Left cardiac atrium (tissue), 4 donors: ENCODE results near the gene ICE2. TPM values are rescaled to one million over a fixed set of nuclear protein-coding genes. Genes with fewer than 3 reads are reported as not detected.

Source experiments
- ATAC-seq, 2 donors: fragments of 200-7000 bp; cut with Tn5 transposase; one replicate each; pipeline ENCODE4 v1.9.1; 2020; ENCODE audit warnings: mild to moderate bottlenecking in 2 of 2, moderate library complexity in 2 of 2
- DNase-seq: peaks from one replicate; pipeline ENCODE4 v3.0.0-alpha.2; 2020
- intact Hi-C, 2 donors: fragments of 100-400 bp; cut with DNase I; formaldehyde crosslinking; loops; one replicate each; pipeline versions ENCODE4 v1.14.1 to v1.15.1; 2022 to 2023
- total RNA-seq, 2 donors: library from RNA; stranded (reverse); fragmentation: NEBNext Ultra II Directional; extraction: Animal tissue kit (Norgen Biotek cat#: 25700); gene quantifications; one replicate each; pipeline ENCODE4 v1.2.1, GENCODE V29; 2021
- donor health status: DM: no; HTN: yes; CAD: no.
- donor health status: DM: no; HTN: yes; CAD: no; lungs with severe emphysema.
- donor health status: DM: yes; HTN: yes; CAD: no.
- donor health status: Dilated cardiomyopathy.

Gene ICE2
- total RNA-seq, 2 donors from 2014 or later: 29.0 to 29.6 TPM

DNA sequence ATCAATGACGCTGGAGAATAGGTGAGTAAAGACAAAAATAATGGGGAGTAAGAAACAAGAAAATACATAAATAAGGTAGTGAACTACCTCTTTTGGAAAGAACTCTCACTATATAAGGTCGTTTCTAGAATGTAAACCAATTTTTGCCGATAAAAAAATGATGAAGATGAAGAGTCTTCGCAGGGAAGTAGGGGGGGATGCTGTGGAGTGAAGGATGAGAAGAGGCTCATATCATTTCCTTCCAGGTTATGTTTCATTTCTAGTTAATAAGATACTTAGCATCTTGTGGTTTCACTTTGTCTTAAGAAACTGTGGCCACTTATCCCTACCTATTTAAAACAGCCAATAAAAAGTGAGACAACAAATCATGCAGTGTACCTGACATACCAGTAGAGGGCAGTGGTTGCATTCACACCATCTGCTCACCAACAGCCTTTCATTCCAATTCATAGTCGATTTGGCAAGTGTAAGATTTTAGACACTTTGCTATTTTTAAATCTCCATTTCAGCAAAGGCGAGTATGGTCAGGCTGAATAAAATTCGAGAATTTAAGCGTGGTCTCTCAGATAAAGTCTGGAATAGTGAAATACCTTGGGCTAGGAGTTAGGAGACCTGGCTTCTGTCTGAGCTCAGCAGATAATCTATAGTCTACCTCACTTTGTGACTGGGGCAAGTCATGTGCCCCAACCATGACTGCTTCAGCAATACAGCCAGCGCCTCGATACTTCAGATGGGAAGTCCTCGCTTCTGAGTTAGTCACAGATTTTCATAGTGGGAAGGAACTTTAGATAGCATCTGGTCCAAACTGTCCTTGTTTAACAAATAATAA, 28.9 kb upstream of the ICE2 start:
- intact Hi-C loops: loop anchor here in 1 of 2 donors (5.0 kb wide), 1 partner anchor 1329 kb away; no protein-coding TSS in a partner anchor
- DNase-seq (no peak), ATAC-seq (peak; percentile 72 to 78)

DNA sequence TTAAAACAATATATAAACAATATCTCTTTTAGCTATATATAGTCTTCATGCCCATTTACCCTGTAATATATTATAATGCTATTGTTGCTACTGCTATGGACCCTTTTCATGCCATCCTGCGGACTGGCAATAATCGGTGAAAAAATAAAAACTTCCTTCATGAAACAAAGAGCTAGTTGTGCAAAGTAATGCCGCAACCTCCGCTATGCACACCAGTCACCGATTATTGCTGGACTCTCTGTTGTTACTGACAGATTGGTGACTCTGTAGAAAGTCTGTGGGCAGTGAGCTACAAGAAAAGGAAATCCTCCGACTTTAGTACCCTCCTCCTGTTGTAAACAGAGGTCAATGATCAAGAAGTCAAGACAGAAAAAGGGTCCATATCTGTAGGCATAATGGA, 17.9 kb upstream of the ICE2 start:
- no peak for DNase-seq
- intact Hi-C loops: no loop called here
- no peak for ATAC-seq

DNA sequence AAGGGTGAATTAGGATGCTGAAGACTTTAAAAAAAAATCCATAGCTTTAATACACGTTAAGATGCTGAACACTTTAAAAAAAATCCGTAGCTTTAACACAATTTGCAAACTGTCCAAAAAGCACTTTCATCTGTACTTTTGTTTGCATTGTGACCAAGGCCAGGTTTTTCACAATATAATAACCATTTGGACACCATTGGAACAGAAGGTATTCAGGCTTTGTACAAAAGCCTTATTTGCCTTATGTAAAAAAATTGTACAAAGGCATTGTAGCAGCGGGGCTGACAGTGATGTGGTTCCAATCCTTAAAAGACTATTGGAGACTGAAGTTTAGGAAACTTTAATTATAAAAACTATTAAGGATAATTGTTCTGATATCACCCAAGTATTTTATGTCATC, 15.2 kb upstream of the ICE2 start:
- intact Hi-C loops: no loop called here
- ATAC-seq (no peak), DNase-seq (no peak)

DNA sequence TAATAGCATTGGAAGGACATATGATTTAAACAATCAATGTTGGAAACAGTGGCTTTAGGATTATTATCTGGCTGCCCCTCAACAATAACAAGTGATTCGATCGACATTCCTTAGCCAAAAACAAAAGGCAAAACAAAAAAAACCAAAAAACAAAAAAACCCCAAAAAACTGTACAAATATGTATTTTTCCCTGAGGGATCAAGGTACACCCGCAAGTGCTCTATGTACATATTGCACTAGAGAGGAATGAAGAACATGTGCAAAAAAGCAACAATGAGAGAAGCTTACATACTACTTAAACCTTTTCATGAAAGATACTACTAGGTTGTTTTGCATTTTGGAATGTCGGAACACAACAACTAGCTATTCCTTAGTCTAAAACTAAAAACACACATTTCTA, 14.2 kb upstream of the ICE2 start:
- intact Hi-C loops: no loop called here
- ATAC-seq (no peak), DNase-seq (no peak)

DNA sequence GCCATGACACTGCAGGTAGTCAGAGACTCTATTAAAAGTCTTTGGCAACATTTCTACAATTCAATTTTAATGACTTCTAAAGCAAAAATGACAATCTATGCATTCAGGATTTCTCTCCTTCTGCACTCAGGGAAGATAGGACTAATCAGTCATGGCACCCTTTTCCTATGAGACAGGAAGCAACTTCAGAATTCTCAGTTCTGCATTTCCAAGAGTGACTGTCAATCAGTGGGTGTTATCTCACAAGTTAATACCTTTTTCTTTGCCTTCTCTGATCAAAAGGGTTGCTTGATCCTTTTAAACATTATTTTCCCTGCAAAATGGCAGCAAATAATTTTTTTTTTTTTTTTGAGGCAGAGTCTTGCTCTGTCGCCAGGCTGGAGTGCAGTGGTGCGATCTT, 7.8 kb upstream of the ICE2 start:
- intact Hi-C loops: no loop called here
- DNase-seq: no peak
- no peak for ATAC-seq

DNA sequence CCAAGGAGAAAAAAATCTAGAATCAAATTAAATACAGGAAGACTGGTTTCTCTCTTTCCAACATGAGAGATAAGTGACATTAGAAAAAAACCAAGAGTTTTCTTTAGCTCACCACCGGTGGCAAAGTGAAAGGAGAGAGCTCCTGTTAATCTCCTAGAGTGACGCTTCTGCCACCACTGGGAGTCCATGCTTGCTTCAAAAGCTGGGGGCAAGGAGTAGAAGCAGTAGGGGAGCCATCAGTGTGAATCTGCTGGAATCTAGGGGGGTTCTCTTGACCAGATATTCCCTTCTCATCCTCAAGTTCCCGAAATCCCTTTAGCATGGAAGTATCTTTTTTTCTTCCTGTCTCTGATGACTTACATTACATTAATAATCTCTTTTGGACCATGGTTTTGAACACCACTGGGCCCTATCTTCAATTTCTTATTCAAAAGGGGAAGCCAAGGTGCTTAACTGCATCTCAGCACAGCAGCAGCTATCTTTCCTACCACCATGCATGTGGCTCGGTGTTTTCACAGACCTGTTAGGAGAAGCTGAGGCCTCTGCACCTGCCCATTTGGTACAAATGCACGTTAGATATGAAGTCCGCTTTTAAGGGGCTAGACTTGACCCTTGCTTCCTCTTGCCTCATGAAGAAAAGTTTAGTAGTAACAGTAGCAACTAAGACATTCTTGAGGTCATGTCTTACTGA, 6.6 kb upstream of the ICE2 start:
- intact Hi-C loops: no loop called here
- no peak for DNase-seq

DNA sequence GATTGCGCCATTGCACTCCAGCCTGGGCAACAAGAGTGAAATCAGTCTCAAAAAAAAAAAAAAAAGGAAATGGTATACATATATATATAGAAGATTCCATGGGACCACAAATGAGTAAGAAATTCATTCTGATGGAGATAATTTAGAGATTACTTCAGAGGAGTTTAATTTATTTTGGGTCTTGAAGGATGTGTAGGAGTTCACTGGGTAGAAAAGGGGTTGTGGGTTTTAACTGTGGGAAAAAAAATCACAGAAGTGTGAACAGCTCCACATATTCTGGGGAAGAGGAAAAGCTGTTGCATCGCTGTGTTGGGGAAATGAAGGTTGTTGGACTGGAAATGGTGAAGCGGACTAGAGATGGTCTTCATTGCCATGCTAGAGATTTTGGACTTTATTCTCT, 4.1 kb upstream of the ICE2 start:
- intact Hi-C loops: no loop called here
- DNase-seq: no peak
- no peak for ATAC-seq

More for the DNA sequence above, 6.6 kb upstream of the ICE2 start:
- ATAC-seq: no peak

DNA sequence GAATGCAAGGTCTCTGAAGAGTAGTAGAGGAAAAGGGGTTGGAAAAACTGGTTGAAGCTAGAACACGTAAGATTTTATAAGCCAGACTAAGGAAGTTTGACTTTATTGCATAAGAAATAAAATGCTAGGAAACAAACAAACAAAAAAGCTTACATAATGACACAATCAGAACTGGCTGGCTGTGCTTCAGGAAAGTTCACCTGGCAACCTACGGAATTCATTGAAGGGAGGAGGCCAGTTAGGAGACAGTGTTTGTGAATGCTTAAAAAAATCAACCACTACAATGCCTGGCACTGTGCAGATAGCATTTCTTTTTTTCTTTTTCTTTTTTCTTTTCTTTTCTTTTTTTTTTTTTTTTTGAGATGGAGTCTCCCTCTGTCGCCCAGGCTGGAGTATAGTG, 1.9 kb upstream of the ICE2 start:
- intact Hi-C loops: no loop called here
- ATAC-seq: no peak
- no peak for DNase-seq

DNA sequence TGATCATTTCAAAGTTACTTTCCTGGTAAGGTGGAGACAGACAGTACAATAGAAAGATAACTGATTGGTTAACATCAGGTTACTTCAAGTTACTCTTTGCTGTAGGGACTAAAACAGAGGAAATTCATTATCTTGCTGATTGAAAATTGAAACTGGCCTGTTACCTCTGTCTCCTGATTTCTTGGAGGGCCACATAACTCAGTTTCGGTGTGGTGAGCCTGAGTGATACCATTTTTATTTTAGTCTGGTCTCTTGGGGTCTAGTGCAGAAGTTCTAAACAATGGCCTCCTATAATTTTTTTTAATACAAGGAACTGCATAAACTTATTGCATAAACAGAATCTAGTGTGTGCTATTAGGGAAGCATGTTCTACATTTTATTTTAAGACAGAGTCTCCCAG, 1.2 kb upstream of the ICE2 start:
- DNase-seq (no peak), ATAC-seq (no peak)
- intact Hi-C loops: no loop called here

DNA sequence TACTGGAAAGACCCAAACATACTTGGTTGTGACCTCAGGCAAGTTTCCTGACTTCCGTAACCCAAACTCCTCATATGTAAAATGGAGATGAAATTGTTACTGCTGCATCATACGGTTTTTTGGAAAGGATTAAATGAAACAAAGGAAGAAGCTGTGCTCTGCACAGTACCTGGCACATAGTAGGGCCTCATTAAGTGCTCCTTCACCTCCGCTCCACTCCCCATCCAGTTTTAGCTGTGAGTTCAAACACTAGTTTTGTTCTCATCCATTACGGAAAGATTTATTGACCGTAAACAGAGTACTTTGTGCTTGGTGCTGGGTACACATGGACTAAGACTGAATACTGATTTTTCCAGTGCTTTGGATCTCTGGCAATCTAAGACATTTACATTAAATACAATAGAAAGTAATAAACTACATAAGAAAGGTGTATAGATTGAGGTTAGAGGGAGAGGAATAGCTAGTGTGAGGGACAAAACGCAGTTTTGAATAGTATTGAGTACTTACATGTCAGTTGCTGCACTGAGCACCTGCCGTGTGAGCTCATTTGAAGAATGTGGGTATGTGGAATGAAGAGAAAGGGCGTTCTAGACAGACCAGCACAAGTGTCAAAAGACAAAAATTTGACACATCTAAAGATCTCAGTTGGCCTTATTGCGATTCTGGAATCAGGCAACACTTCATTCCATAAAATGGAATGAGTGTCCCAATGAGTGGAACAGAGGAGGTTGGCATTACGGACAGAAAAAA, 594 bp upstream of the ICE2 start:
- intact Hi-C loops: no loop called here
- DNase-seq (no peak), ATAC-seq (peak in 1 of 2 donors; percentile 2)

DNA sequence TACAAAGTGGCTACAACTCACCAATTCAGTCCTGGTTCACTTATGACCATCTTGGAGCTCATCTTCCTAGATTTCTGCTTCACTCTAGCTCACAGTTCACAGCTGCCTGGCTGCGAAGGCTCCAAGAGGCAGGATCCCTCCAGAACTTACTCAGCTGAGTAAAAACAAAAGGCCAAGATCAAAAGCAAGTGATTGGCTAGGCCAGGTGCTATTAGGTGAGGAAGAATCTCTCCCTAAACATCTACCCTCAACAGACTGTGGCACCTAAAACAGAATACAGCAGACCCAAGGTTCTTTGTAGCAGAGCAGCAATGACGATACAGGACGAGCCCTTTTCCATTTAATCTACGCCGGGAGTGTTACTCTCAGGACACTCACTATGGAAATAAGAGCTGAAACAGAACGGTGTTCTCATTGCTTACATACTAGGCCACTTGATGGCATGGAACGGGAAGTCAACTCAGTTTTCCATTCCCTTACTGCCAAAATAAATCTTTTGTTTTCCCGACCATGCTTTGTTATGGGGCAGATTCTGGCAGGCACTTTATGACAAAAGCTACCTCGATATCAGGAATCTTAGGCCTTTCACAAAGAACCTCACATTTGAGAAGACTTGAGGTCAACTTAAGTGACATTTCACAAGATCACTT, 901 bp downstream of the ICE2 start:
- intact Hi-C loops: no loop called here
- DNase-seq (no peak), ATAC-seq (peak; percentile 32 to 40)

DNA sequence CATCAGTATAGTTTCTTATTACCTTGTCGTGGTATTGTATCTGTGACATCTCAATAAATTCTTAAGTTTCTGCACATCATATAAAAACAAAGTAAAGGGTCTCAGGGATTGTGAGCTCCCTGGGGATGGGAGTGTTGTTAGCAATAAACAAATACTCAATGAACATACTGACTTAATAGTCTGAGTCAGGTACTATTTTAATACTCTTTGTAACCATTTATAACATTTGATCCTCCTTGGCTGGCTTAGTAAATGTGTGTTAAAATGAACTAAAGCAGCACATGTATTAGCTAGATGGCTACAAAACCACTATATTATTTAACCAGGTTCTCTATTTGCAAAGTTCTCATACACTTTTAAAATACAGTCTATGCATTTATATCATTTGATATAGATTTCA, 1.8 kb downstream of the ICE2 start:
- intact Hi-C loops: no loop called here
- DNase-seq (no peak), ATAC-seq (no peak)

DNA sequence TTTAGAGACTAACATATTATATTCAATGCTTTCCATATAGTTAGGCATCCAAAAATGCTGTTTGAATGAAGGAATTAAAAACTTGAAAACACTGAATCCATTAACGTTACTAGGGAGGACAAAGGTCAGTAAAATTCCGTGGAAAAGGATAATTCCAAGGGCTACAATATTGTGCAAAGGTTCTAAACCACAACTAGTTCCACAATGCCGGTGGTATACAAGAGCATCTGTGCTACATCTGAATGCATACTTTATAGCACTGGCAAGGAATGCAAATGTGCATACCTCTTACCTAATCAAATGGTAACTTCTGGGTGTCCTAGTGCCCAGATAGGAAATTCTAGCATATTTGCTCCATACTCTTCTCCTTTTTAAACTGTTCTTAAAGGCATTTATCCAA, 2.2 kb downstream of the ICE2 start:
- intact Hi-C loops: no loop called here
- DNase-seq: no peak
- no peak for ATAC-seq

DNA sequence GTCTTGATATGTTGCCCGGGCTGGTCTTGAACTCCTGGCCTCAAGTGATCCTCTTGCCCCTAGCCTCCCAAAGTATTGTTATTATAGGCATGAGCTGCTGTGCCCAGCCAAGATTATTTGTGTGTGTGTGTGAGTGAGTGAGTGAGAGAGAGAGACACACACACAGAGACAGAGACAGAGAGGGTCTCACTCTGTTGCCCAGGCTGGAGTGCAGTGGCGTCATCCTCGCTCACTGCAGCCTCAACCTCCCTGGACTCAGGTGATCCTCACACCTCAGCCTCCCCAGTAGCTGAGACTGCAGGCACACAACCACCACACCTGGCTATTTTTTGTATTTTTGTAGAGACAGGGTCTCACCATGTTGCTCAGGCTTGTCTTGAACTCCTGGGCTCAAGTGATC, 5.8 kb downstream of the ICE2 start:
- intact Hi-C loops: no loop called here
- ATAC-seq (no peak), DNase-seq (no peak)

DNA sequence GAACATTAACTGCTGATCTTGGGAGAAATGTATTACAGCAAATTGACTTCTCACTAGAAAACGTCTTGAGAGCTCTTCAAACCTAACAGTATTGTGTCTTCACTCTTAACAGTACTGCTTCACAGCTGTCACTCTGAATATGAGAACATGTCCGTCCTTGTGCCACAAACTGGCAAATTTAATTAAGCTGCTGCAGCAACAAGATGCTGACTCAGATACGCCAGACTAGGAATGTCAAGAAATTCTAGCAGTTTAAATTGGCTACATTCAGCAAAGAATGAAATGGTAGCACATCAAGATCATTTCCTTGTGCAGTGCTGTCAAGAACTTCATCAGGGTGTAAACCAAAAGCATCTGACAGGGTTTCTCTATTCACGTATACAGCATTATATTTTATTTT, 7.6 kb downstream of the ICE2 start:
- intact Hi-C loops: no loop called here
- DNase-seq (no peak), ATAC-seq (no peak)

DNA sequence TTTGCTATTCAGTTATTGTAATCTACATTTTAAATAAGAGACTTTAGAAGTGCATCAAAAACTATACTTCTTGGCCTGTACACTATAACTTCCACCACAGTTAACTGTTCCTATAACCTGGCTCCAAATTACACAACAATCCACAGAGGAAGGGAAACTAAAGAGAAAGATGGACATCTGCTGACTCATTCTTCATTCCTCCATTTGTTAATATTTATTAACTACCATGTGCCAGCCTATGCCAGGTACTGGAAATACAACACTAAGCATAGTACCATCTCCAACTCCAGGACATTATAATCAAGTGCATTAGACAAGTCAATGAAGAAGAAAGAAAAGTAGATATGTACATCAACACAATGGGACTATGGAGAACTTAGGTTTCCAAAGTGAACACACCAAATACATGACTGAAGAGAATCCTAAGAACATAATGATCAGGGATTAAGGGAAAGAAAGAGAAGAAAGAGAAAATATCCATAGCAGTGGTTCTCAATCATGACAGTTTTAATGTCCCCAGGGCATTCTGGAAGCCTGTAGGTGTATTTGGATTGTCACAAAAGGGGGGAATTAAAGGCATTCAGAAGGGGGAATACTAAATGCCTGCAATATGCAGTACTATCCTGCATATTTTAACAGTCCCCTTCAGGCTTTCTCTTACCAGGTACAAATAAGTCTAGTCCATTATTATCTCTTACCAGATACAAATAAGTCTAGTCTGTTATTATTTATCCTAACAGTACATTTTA, 8.9 kb downstream of the ICE2 start:
- no peak for DNase-seq
- intact Hi-C loops: no loop called here
- peak in 1 of 2 donors; percentile 40 for ATAC-seq

DNA sequence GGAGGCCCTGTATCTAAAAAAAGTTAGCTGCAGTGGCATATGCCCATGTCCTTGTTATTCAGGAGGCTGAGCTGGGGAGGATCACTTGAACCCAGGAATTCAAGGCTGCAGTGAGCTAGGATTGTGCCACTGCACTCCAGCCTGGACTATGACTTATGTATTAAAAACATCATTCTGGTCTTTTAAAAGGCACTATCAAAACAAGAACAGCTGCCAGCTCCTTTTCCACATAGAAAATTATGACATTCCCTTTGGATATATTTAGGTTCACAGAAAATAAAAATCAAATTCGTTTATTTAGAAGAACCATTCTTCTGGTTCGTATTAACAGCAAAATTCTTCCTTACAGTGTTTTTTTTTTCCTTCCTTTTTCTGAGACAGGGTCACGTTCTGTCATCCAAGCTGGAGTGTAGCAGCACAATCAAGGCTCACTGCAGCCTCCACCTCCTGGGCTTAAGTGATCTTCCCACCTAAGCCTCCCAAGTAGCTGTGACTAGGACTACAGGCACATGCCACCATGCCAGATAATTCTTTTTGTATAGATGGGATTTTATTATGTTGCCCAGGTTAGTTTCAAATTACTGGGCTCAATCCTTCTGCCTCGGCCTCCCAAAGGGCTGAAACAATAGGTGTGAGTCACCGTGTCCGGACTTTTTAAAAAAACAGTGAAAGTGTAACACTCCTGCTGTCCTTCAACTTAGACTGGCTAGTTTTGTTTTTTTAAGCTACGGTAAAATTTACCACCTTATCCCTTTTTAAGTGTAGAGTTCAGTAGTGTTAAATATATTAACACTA, 13.9 kb downstream of the ICE2 start:
- no peak for DNase-seq
- ATAC-seq: no peak
- intact Hi-C loops: no loop called here

DNA sequence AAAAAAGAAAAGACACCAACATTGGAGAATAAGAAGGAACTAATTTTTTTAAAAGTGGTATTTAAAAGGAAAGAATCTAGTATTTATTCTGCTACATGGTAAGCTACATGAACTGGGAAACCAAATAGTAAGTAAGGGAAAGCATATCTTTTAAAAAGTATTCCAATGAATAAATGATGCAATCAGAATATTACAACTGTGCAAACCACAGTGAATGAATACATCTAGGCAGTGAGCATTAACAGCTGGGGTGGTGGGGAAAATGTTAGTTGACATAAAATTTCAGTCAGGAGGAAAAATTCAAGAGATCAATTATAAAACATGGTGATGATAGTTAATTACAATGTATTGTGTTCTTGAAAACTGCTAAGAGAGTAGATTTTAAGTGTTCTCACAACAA, 16.9 kb downstream of the ICE2 start:
- ATAC-seq (no peak), DNase-seq (no peak)
- intact Hi-C loops: no loop called here
